Kasumi-1 (cell line): ENCODE results near the gene B4GALNT2.
"Not testable (repeated sequence)": the region's sequence is repeated elsewhere in the genome, so short reads cannot be mapped to it uniquely, and the experiment has no call there.

ENCODE experiments used
- DNase-seq, 2 experiments: peaks; one replicate each; lab custom pipeline; 2025; lab: John Stamatoyannopoulos, UW

B4GALNT2 gene

GRCh38 chr17:49180998-49181635, 48.5 kb downstream of the B4GALNT2 start:
- no peak for DNase-seq

DNA sequence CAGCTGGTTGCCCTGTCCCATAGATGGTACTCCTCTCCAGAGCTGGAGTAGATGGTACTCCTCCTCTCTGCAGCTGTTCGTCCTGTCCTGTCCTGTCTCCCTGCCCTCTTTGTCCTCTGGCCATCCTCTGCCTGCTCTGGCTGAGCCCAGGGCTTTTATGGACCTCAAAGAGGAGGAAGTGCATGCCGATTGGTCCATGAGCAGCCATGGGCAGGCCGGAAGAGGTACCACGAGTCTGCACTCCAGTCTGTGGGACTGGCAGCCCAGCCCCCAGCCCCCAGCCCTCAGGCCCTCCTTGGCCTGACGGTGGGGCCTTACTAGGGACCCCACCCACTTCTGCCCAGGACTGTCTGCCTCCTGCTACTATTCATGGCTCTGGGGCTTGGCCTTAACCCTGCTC, 50.8 kb downstream of the B4GALNT2 start:
- no peak for DNase-seq

DNA sequence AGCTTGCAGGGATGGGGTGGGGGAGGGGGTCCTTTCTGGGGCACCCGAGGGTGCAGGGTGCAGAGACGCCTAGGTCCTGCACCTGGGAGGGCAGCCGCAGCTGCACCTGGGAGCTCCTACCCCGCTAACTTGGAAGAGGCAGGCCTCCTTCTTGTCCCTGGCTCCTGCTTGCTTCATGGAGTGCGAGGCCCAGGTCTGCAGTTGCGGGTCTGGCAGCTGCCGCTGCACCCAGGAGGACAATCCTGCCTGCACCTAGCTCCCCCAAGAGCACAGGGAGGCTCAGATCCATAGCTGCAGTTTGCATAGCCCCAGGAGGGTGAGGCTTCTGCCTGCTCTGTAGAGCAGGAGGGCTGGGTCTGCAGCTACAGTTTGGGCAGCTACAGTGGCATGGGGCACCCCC, 51.2 kb downstream of the B4GALNT2 start:
- DNase-seq: no peak

- not testable (repeated sequence) for DNase-seq
Observed at GRCh38 chr17:49184522-49184921, 52.0 kb downstream of the B4GALNT2 start.

DNA sequence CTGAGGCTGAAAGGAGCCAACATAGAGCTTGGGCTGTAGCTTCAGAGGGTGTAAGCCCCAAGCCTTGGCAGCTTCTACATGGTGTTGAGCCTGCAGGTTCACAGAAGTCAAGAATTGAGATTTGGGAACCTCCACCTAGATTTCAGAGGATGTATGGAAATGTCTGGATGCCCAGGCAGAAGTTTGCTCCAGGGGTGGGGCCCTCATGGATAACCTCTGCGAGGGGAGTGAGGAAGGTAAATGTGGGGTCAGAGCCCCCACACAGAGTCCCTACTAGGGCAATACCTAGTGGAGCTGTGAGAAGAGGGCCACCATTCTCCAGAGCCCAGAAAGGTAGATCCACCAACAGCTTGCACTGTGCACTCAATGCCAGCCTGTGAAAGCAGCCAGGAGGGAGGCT, 52.8 kb downstream of the B4GALNT2 start:
- not testable (repeated sequence) for DNase-seq

GRCh38 chr17:49187301-49187700, 54.7 kb downstream of the B4GALNT2 start:
- no peak for DNase-seq

DNA sequence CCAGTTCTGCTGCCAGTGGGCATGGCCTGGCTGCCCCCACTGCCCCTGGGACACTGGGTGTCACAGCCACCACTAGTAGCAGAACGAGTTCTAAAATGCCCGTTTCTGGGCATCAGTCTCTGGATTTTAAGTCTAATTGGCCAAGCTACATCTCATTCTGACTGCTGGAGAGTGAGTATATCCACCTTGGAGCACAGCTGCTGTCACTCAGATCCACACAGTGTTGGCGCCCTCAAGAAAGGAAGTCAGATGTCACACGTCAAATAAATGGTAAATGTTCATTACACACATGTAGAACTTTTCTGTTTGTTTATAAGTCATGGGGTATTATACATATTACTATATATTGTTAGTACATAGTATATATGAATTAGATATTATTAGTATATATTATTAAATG, 58.4 kb downstream of the B4GALNT2 start:
- DNase-seq: peak in 1 of 2 experiments; percentile 22

GRCh38 chr17:49191409-49191916, 58.9 kb downstream of the B4GALNT2 start:
- peak in 1 of 2 experiments; percentile 95 for DNase-seq

- peak; percentile 90 to 95 for DNase-seq
Observed at GRCh38 chr17:49191917-49192741, 59.6 kb downstream of the B4GALNT2 start.

- DNase-seq: peak; percentile 36 to 40
Observed at GRCh38 chr17:49193513-49194296, 61.1 kb downstream of the B4GALNT2 start.

DNA sequence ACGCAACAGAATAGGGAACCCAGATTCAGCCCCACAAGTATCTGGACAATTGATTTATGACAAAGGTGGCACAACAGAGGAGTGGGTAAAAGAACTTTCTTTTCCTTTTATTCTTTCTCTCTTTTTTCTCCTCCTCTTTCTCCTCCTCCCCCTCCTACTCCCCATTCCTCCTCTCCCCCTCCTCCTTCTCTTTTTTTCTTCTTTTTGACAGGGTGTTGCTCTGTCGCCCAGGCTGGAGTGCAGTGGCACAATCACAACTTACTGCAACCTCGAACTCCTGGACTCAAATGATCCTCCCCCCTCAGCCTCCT, 61.7 kb downstream of the B4GALNT2 start:
- DNase-seq: no peak

DNA sequence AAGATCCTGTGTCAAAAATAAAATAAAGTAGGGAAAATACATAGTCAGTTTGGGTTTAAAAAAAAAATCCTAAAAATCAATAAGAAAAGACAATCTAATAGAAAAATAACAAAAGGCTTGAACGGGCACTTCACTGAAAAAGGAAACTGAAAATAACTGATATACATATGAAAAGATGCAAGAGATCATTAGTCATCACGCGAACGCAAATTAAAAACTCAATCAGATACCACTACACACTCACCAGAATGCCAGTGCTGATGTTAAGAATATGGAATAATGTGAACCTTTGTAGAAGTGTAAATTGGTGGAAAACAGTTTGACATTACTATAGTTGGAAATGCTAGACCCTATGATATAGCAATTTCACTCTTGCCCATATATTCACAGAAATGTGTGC, 63.2 kb downstream of the B4GALNT2 start:
- DNase-seq: no peak

GRCh38 chr17:49196520-49196919, 64.0 kb downstream of the B4GALNT2 start:
- DNase-seq: no peak

- no peak for DNase-seq
Observed at GRCh38 chr17:49197346-49197998, 64.9 kb downstream of the B4GALNT2 start.

- DNase-seq: no peak
Observed at GRCh38 chr17:49198211-49198610, 65.6 kb downstream of the B4GALNT2 start.

DNA sequence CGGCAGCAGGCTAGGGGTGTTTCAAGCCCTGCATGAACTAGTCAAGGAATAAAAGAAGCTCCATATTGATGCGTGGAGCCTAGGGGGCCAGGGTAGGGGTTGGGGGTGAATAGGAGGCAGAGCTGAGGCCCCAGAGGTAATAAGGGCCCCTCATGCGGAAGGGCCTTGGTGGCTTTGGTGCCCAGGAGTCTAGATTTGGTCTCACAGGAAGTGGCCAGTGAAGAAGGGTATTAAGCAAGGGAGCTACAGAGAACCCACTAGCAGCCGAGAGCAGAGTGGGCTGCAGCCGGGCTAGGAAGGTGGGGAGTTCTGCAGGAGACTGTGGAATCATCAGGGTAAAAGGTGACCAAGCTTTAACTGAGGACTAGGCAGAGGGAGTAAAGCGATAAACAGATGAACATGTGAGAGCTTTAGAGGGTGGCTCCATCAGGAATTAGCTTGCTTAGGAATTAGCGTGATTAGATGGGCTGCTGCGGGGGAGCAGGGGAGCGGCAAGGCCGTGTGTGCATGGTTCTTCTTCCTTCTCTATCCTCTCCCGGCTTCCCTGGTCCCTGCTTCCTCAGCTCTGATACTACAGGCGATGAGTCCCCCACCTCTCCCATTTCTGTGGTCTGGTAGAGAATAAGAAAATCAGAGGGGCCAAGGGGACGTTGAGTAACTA, 68.0 kb downstream of the B4GALNT2 start:
- DNase-seq: no peak

DNA sequence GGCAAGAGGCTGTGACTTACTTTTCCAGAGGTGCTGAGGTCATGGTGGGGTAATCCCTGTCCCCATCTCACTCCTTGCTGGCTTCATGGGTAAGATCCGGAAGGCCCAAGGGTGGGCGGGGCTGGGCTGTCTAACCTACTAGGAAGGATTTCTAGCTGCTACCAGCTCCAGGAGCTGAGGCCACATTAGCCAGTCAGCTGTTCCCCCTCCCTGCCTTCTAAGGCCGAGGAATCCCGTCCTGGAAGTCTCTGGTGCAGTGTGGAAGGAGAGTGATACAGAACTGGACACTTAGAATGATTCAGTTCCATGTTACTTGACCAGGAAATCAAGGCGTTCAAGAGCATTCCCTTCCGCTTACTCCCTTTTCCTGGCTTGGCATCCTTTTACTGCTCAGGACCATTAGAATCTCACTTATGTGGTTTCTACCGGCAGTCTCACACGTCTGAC, 68.9 kb downstream of the B4GALNT2 start:
- no peak for DNase-seq

- DNase-seq: no peak
Observed at GRCh38 chr17:49203796-49204195, 71.2 kb downstream of the B4GALNT2 start.

- no peak for DNase-seq
Observed at GRCh38 chr17:49204516-49204915, 71.9 kb downstream of the B4GALNT2 start.

DNA sequence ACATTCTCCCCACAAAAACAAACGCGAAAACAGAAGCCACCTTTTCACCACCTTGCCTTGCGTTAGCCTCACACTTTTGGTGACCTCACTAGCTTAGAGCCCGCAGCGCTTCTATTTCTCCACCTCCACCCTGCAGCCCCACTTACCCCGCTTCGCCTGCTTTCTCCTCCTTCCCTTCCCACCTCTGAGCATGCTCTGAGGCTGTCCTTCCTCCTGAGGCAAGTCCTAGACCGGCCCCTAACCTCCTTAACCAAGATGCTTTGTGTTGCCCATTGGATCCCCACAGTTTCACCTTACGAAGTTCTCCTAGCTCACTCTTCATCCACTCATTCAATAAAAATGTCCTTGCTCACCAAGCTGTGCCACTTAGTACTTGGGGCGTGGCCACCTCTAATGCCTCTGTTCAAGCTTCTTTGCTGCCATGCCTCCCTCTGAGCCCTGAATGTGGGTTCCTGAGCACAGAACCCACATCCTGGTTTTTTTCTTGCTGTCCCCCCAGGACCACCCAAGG, 76.5 kb downstream of the B4GALNT2 start:
- no peak for DNase-seq
